Measurements from ENCODE around the gene AFF3. TPM values are rescaled to one million over a fixed set of nuclear protein-coding genes. Genes with fewer than 3 reads are reported as not detected.

The AFF3 gene
- total RNA-seq, 1 donor from 2014 or later: 20.9 TPM

GRCh38 chr2:100015849-100016248, 126.5 kb downstream of the AFF3 start:
- Mint-ChIP-seq H3K9me3 (no peaks in the 10 kb centered on the region), H3K27me3 (ENCODE audit: low read depth) (peaks cover 2% of the 10 kb centered on the region), H3K4me1 (peaks cover 6% of the 10 kb centered on the region), H3K27ac (ENCODE audit: unreplicated experiment) (no peak overlapping the region), H3K4me3 (no peak overlapping the region), H3K36me3 (ENCODE audit: low read depth) (no peaks in the 10 kb centered on the region)
- no peak for TF ChIP-seq CTCF (conservative IDR thresholded peaks at IDR 0.05)
- DNase-seq (ENCODE audit: low read depth, low spot score): no peak

GRCh38 chr2:100013892-100014677, 128.3 kb downstream of the AFF3 start:
- no peak for TF ChIP-seq CTCF (conservative IDR thresholded peaks at IDR 0.05)
- no peaks in the 10 kb centered on the region for H3K9me3 Mint-ChIP-seq
- H3K36me3 Mint-ChIP-seq (ENCODE audit: low read depth): no peaks in the 10 kb centered on the region
- no peak overlapping the region for H3K4me3 Mint-ChIP-seq
- H3K4me1 Mint-ChIP-seq: peaks cover 12% of the 10 kb centered on the region
- peak overlapping the region; percentile 10 for H3K27ac Mint-ChIP-seq (ENCODE audit: unreplicated experiment)
- H3K27me3 Mint-ChIP-seq (ENCODE audit: low read depth): peaks cover 2% of the 10 kb centered on the region
- no peak for DNase-seq (ENCODE audit: low read depth, low spot score)

- H3K27me3 Mint-ChIP-seq (ENCODE audit: low read depth): peaks cover 2% of the 10 kb centered on the region
- no peak for TF ChIP-seq CTCF (conservative IDR thresholded peaks at IDR 0.05)
- peaks cover 12% of the 10 kb centered on the region for H3K4me1 Mint-ChIP-seq
- H3K27ac Mint-ChIP-seq (ENCODE audit: unreplicated experiment): no peak overlapping the region
- DNase-seq (ENCODE audit: low read depth, low spot score): no peak
- H3K4me3 Mint-ChIP-seq: no peak overlapping the region
- no peaks in the 10 kb centered on the region for H3K36me3 Mint-ChIP-seq (ENCODE audit: low read depth)
- H3K9me3 Mint-ChIP-seq: no peaks in the 10 kb centered on the region
Observed at GRCh38 chr2:100012561-100012960, 129.8 kb downstream of the AFF3 start.

GRCh38 chr2:100011272-100011731, 131.1 kb downstream of the AFF3 start:
- no peak for DNase-seq (ENCODE audit: low read depth, low spot score)
- Mint-ChIP-seq H3K27me3 (ENCODE audit: low read depth) (peaks cover 5% of the 10 kb centered on the region), H3K27ac (ENCODE audit: unreplicated experiment) (peak overlapping the region; percentile 10), H3K4me1 (peaks cover 12% of the 10 kb centered on the region), H3K4me3 (no peak overlapping the region), H3K36me3 (ENCODE audit: low read depth) (peaks cover 6% of the 10 kb centered on the region), H3K9me3 (no peaks in the 10 kb centered on the region)
- no peak for TF ChIP-seq CTCF (conservative IDR thresholded peaks at IDR 0.05)

GRCh38 chr2:100010606-100011005, 131.8 kb downstream of the AFF3 start:
- no peak for TF ChIP-seq CTCF (conservative IDR thresholded peaks at IDR 0.05)
- DNase-seq (ENCODE audit: low read depth, low spot score): no peak
- H3K27me3 Mint-ChIP-seq (ENCODE audit: low read depth): peaks cover 5% of the 10 kb centered on the region
- H3K4me1 Mint-ChIP-seq: peaks cover 12% of the 10 kb centered on the region
- no peak overlapping the region for H3K4me3 Mint-ChIP-seq
- H3K9me3 Mint-ChIP-seq: no peaks in the 10 kb centered on the region
- peaks cover 6% of the 10 kb centered on the region for H3K36me3 Mint-ChIP-seq (ENCODE audit: low read depth)
- H3K27ac Mint-ChIP-seq (ENCODE audit: unreplicated experiment): no peak overlapping the region
